Measurements from ENCODE around the gene TARP.

TARP gene

DNA sequence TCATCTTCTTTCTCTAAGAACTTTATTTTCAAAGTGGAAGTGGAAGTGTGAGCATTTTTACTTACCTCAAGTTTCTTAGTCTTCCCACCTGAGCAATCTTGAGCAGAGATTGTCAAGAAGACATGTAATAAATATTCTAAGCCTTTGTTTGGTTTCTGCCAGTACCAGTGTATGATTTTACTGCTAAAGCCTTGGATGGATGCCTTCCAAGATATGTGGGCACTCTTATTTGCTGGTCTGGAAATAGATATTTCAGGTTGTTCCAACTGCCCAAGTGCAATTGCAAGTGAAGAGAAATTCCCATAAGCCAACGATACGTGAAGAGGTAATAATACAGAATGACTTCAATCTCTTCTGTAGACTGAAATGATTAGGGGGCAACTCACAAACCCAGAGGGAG is 18.2 kb upstream of the TARP start:
- no peak overlapping the region for H3K27ac Mint-ChIP-seq
- Histone ChIP-seq H3K27me3 (ENCODE audit: insufficient read depth, low read length) (no peaks in the 10 kb centered on the region), H3K9me3 (ENCODE audit: control insufficient read depth in 1 of 2, low read length in 2 of 2) (no peaks in the 10 kb centered on the region), H3K36me3 (ENCODE audit: insufficient read depth, low read length) (no peaks in the 10 kb centered on the region), H3K4me1 (ENCODE audit: insufficient read depth, low read length) (no peaks in the 10 kb centered on the region), H3K4me3 (ENCODE audit: low read length in 2 of 2) (no peak overlapping the region), H3K27ac (ENCODE audit: low read depth, low read length) (no peak overlapping the region)
- ChIA-PET POLR2A (ENCODE audit: partially characterized antibody) (no interaction called here), CTCF (ENCODE audit: partially characterized antibody) (no interaction called here)
- H3K4me1 Mint-ChIP-seq: no peaks in the 10 kb centered on the region
- no peak overlapping the region for H3K4me3 Mint-ChIP-seq
- H3K9me3 Mint-ChIP-seq: no peaks in the 10 kb centered on the region
- intact Hi-C loops (cut with micrococcal nuclease): no loop called here
- no peak for DNase-seq
- no peaks in the 10 kb centered on the region for H3K36me3 Mint-ChIP-seq
- no peaks in the 10 kb centered on the region for H3K27me3 Mint-ChIP-seq

- H3K9me3 Mint-ChIP-seq: no peaks in the 10 kb centered on the region
These were observed 17.7 kb upstream of the TARP start for GRCh38 chr7:38291117-38291647.

GRCh38 chr7:38284553-38284952 is 11.1 kb upstream of the TARP start:
- intact Hi-C loops (cut with micrococcal nuclease): no loop called here
- Histone ChIP-seq H3K9me3 (ENCODE audit: control insufficient read depth in 1 of 2, low read length in 2 of 2) (no peaks in the 10 kb centered on the region), H3K27ac (ENCODE audit: low read depth, low read length) (no peak overlapping the region), H3K36me3 (ENCODE audit: insufficient read depth, low read length) (no peaks in the 10 kb centered on the region), H3K4me3 (ENCODE audit: low read length in 2 of 2) (no peak overlapping the region), H3K4me1 (ENCODE audit: insufficient read depth, low read length) (no peaks in the 10 kb centered on the region), H3K27me3 (ENCODE audit: insufficient read depth, low read length) (no peaks in the 10 kb centered on the region)
- CTCF ChIA-PET (ENCODE audit: partially characterized antibody): no interaction called here
- H3K4me3 Mint-ChIP-seq: no peak overlapping the region
- POLR2A ChIA-PET (ENCODE audit: partially characterized antibody): no interaction called here
- H3K27me3 Mint-ChIP-seq: no peaks in the 10 kb centered on the region
- no peak for DNase-seq
- H3K27ac Mint-ChIP-seq: no peak overlapping the region
- no peaks in the 10 kb centered on the region for H3K9me3 Mint-ChIP-seq
- H3K36me3 Mint-ChIP-seq: no peaks in the 10 kb centered on the region
- H3K4me1 Mint-ChIP-seq: no peaks in the 10 kb centered on the region

More at GRCh38 chr7:38291117-38291647, 17.7 kb upstream of the TARP start:
- no peaks in the 10 kb centered on the region for H3K27me3 Mint-ChIP-seq
- ChIA-PET CTCF (ENCODE audit: partially characterized antibody) (no interaction called here), POLR2A (ENCODE audit: partially characterized antibody) (no interaction called here)
- Histone ChIP-seq H3K4me1 (ENCODE audit: insufficient read depth, low read length) (no peaks in the 10 kb centered on the region), H3K36me3 (ENCODE audit: insufficient read depth, low read length) (no peaks in the 10 kb centered on the region), H3K9me3 (ENCODE audit: control insufficient read depth in 1 of 2, low read length in 2 of 2) (no peaks in the 10 kb centered on the region), H3K27ac (ENCODE audit: low read depth, low read length) (no peak overlapping the region), H3K27me3 (ENCODE audit: insufficient read depth, low read length) (no peaks in the 10 kb centered on the region), H3K4me3 (ENCODE audit: low read length in 2 of 2) (no peak overlapping the region)
- no peaks in the 10 kb centered on the region for H3K36me3 Mint-ChIP-seq
- DNase-seq: no peak
- no peaks in the 10 kb centered on the region for H3K4me1 Mint-ChIP-seq
- intact Hi-C loops (cut with micrococcal nuclease): no loop called here
- H3K4me3 Mint-ChIP-seq: no peak overlapping the region
- H3K27ac Mint-ChIP-seq: no peak overlapping the region

DNA sequence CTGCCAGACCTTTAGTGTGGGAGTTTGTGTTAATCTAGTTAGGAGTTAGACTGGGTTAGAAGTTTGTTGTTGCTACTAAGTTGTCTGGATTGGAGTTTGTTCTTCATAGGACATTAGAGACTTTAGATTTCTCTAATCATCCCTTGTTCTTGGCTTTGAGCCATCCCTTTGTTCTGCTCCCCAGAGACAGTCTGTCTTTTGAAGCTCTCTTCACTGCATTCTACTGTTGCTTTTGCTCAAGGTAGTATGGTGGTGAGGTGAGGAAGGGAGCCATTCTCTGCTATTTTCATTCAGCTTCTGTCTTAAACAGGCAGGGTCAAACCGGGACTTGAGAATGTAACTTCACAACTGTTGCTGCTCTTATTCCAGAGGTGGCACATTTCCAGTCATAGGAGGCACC is 10.4 kb upstream of the TARP start:
- Mint-ChIP-seq H3K36me3 (no peaks in the 10 kb centered on the region), H3K9me3 (no peaks in the 10 kb centered on the region), H3K4me1 (no peaks in the 10 kb centered on the region), H3K27me3 (no peaks in the 10 kb centered on the region), H3K27ac (no peak overlapping the region), H3K4me3 (no peak overlapping the region)
- intact Hi-C loops (cut with micrococcal nuclease): no loop called here
- Histone ChIP-seq H3K36me3 (ENCODE audit: insufficient read depth, low read length) (no peaks in the 10 kb centered on the region), H3K27ac (ENCODE audit: low read depth, low read length) (no peak overlapping the region), H3K9me3 (ENCODE audit: control insufficient read depth in 1 of 2, low read length in 2 of 2) (no peaks in the 10 kb centered on the region), H3K4me3 (ENCODE audit: low read length in 2 of 2) (no peak overlapping the region), H3K27me3 (ENCODE audit: insufficient read depth, low read length) (no peaks in the 10 kb centered on the region), H3K4me1 (ENCODE audit: insufficient read depth, low read length) (no peaks in the 10 kb centered on the region)
- CTCF ChIA-PET (ENCODE audit: partially characterized antibody): no interaction called here
- DNase-seq: no peak
- POLR2A ChIA-PET (ENCODE audit: partially characterized antibody): no interaction called here

GRCh38 chr7:38283107-38283506 is 9.7 kb upstream of the TARP start:
- no peaks in the 10 kb centered on the region for H3K27me3 Mint-ChIP-seq
- H3K4me1 ChIP-seq (ENCODE audit: insufficient read depth, low read length): no peaks in the 10 kb centered on the region
- DNase-seq: no peak
- no peaks in the 10 kb centered on the region for H3K4me1 Mint-ChIP-seq
- H3K36me3 ChIP-seq (ENCODE audit: insufficient read depth, low read length): no peaks in the 10 kb centered on the region
- no peak overlapping the region for H3K4me3 ChIP-seq (ENCODE audit: low read length in 2 of 2)
- H3K27ac Mint-ChIP-seq: no peak overlapping the region
- H3K27ac ChIP-seq (ENCODE audit: low read depth, low read length): no peak overlapping the region
- no peaks in the 10 kb centered on the region for H3K36me3 Mint-ChIP-seq
- intact Hi-C loops (cut with micrococcal nuclease): no loop called here
- ChIA-PET CTCF (ENCODE audit: partially characterized antibody) (no interaction called here), POLR2A (ENCODE audit: partially characterized antibody) (no interaction called here)
- no peaks in the 10 kb centered on the region for H3K27me3 ChIP-seq (ENCODE audit: insufficient read depth, low read length)
- no peaks in the 10 kb centered on the region for H3K9me3 Mint-ChIP-seq
- H3K9me3 ChIP-seq (ENCODE audit: control insufficient read depth in 1 of 2, low read length in 2 of 2): no peaks in the 10 kb centered on the region
- no peak overlapping the region for H3K4me3 Mint-ChIP-seq

DNA sequence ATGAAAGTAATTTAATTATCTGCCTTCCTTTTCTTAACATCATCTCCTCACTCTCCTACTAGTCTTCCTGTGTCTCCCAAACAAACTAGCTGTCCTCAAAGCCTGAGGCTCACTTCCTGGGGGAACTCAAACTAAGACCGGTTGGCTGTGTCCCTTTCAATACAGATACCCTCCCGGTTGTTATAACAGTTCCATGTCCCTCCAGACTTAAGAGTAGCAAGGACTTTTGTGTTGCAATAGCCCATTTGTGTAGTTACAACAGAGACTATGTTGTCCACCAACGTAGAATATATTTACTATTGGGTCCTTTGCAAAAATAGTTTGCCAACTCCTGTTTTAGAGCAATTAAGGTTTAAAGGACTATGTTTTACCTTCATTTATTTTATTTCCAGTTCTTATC is 8.6 kb upstream of the TARP start:
- CTCF ChIA-PET (ENCODE audit: partially characterized antibody): no interaction called here
- no peak overlapping the region for H3K4me3 Mint-ChIP-seq
- DNase-seq: no peak
- no peaks in the 10 kb centered on the region for H3K27me3 Mint-ChIP-seq
- H3K4me1 Mint-ChIP-seq: no peaks in the 10 kb centered on the region
- no peaks in the 10 kb centered on the region for H3K9me3 Mint-ChIP-seq
- Histone ChIP-seq H3K4me3 (ENCODE audit: low read length in 2 of 2) (no peak overlapping the region), H3K36me3 (ENCODE audit: insufficient read depth, low read length) (no peaks in the 10 kb centered on the region), H3K4me1 (ENCODE audit: insufficient read depth, low read length) (no peaks in the 10 kb centered on the region), H3K9me3 (ENCODE audit: control insufficient read depth in 1 of 2, low read length in 2 of 2) (no peaks in the 10 kb centered on the region), H3K27me3 (ENCODE audit: insufficient read depth, low read length) (no peaks in the 10 kb centered on the region), H3K27ac (ENCODE audit: low read depth, low read length) (no peak overlapping the region)
- intact Hi-C loops (cut with micrococcal nuclease): no loop called here
- POLR2A ChIA-PET (ENCODE audit: partially characterized antibody): no interaction called here
- no peaks in the 10 kb centered on the region for H3K36me3 Mint-ChIP-seq
- no peak overlapping the region for H3K27ac Mint-ChIP-seq

GRCh38 chr7:38281266-38281665 is 7.8 kb upstream of the TARP start:
- Mint-ChIP-seq H3K4me1 (no peaks in the 10 kb centered on the region), H3K27ac (no peak overlapping the region), H3K9me3 (no peaks in the 10 kb centered on the region), H3K36me3 (no peaks in the 10 kb centered on the region), H3K27me3 (no peaks in the 10 kb centered on the region), H3K4me3 (no peak overlapping the region)
- H3K9me3 ChIP-seq (ENCODE audit: control insufficient read depth in 1 of 2, low read length in 2 of 2): no peaks in the 10 kb centered on the region
- H3K36me3 ChIP-seq (ENCODE audit: insufficient read depth, low read length): no peaks in the 10 kb centered on the region
- no peak overlapping the region for H3K27ac ChIP-seq (ENCODE audit: low read depth, low read length)
- intact Hi-C loops (cut with micrococcal nuclease): no loop called here
- ChIA-PET CTCF (ENCODE audit: partially characterized antibody) (no interaction called here), POLR2A (ENCODE audit: partially characterized antibody) (no interaction called here)
- no peak overlapping the region for H3K4me3 ChIP-seq (ENCODE audit: low read length in 2 of 2)
- H3K4me1 ChIP-seq (ENCODE audit: insufficient read depth, low read length): no peaks in the 10 kb centered on the region
- H3K27me3 ChIP-seq (ENCODE audit: insufficient read depth, low read length): no peaks in the 10 kb centered on the region
- no peak for DNase-seq

DNA sequence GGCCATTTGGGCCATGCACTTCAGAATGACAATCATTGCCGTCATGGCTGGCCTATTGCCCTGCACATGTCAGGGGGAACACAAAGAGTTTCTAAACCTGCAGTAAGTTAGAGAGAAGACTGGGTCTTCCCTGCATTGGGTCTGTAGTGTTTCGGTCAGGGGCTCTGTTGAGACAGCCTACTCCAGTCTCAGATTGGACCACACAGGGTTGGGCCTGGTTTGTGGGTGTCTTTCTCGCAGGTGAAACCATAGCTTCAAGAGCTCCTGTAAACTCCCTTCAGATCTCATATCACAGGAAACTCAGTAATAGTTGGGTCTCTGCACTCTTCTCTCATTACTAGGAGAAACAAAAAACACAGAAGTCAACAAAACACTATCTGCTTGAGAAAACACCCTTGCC is 7.3 kb upstream of the TARP start:
- Histone ChIP-seq H3K36me3 (ENCODE audit: insufficient read depth, low read length) (no peaks in the 10 kb centered on the region), H3K4me3 (ENCODE audit: low read length in 2 of 2) (no peak overlapping the region), H3K27ac (ENCODE audit: low read depth, low read length) (no peak overlapping the region), H3K27me3 (ENCODE audit: insufficient read depth, low read length) (no peaks in the 10 kb centered on the region), H3K9me3 (ENCODE audit: control insufficient read depth in 1 of 2, low read length in 2 of 2) (no peaks in the 10 kb centered on the region), H3K4me1 (ENCODE audit: insufficient read depth, low read length) (no peaks in the 10 kb centered on the region)
- ChIA-PET POLR2A (ENCODE audit: partially characterized antibody) (no interaction called here), CTCF (ENCODE audit: partially characterized antibody) (no interaction called here)
- H3K9me3 Mint-ChIP-seq: no peaks in the 10 kb centered on the region
- intact Hi-C loops (cut with micrococcal nuclease): no loop called here
- no peaks in the 10 kb centered on the region for H3K36me3 Mint-ChIP-seq
- no peaks in the 10 kb centered on the region for H3K27me3 Mint-ChIP-seq
- H3K27ac Mint-ChIP-seq: no peak overlapping the region
- H3K4me1 Mint-ChIP-seq: no peaks in the 10 kb centered on the region
- H3K4me3 Mint-ChIP-seq: no peak overlapping the region
- no peak for DNase-seq
